Astrocyte of the hippocampus (primary cell): ENCODE data around the gene LYST.
"Not testable (repeated sequence)": the region's sequence is repeated elsewhere in the genome, so short reads cannot be mapped to it uniquely, and the experiment has no call there.

Experiments used
- DNase-seq: peaks from one replicate; pipeline ENCODE4 v3.0.0; 2011; ENCODE audit warnings: low read depth, low spot score

The LYST gene

DNA sequence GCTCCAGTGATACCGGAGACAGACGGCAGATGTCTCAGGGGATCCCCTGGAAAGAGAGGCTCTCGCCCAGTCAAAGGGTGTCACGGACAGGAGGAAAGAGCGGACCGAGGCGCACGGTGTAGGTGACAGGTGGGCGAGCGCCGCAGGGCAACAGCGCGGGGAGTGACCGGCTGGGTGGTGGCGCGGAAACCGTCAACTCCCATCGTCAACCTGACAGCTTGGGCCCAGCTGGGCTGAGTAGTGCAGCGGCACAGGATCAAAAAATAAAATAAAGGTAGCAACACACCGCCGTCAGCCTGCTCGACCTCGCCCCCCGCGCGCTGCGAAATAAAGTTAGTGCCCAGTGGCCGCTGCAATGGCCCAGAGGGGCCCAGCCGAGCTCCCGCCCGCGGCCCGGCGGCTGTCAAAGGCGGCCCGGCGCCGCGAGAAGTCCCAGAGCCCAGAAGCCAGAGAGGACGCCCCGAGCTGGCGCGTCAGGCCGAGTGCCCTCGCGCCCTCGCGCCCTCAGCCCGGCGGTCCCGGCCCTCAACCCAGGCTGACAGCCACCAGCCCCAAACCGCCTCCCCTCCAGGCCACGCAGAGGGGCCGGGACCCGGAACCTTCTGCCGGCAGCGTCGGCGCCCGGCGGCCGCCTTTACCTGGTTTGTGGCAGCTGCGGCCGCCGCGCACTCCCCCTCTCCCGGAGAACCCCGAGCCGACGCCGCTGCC lies at the start of gene LYST:
LYST (minus strand) TSS at position 702 of the 708 bp plus-strand sequence. CDS start 36,489 bp downstream, outside the sequence.
- peak; percentile 66 for DNase-seq

DNA sequence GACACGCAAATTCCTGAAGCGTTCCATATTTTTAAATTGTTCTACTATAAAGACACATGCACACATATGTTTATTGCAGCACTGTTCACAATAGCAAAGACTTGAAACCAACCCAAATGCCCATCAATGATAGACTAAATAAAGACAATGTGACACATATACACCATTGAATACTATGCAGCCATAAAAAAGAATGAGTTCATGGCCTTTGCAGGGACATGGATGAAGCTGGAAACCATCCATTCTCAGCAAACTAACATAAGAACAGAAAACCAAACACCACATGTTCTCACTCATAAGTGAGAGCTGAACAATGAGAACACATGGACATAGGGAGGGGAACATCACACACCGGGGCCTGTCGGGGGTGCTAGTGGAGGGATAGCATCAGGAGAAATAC lies 48.8 kb upstream of the LYST start:
- DNase-seq = not testable (repeated sequence)

GRCh38 chr1:235913311-235913710 lies 46.6 kb upstream of the LYST start:
- DNase-seq = no peak

- DNase-seq = no peak
Observed at GRCh38 chr1:235911876-235912275, 45.2 kb upstream of the LYST start.

DNA sequence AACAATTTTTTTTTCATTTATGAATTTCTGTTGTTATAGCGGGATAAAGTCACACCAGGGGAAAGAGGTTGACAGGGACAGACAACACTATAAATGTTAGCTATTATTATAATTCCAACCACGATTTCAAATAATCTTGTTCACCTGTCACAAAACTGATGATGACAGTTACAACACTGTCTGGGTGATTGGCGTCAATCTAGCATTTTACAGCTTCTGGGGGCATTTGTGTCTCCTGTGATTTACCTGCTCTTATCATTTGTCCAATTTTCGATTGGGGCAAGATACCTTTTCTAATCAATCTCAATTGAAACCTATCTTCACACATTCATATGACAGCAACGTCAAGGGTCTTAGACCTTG lies 44.6 kb upstream of the LYST start:
- DNase-seq = no peak

GRCh38 chr1:235910357-235911299 lies 43.9 kb upstream of the LYST start:
- peak; percentile 94 for DNase-seq

- peak; percentile 91 for DNase-seq
Observed at GRCh38 chr1:235908742-235909520, 42.2 kb upstream of the LYST start.

GRCh38 chr1:235907897-235908240 lies 41.2 kb upstream of the LYST start:
- no peak for DNase-seq

- no peak for DNase-seq
Observed at GRCh38 chr1:235907187-235907896, 40.6 kb upstream of the LYST start.

GRCh38 chr1:235906436-235906835 lies 39.7 kb upstream of the LYST start:
- no peak for DNase-seq

- DNase-seq = not testable (repeated sequence)
Observed at GRCh38 chr1:235903809-235904208, 37.1 kb upstream of the LYST start.

GRCh38 chr1:235902677-235903542 lies 36.2 kb upstream of the LYST start:
- DNase-seq = peak; percentile 79

DNA sequence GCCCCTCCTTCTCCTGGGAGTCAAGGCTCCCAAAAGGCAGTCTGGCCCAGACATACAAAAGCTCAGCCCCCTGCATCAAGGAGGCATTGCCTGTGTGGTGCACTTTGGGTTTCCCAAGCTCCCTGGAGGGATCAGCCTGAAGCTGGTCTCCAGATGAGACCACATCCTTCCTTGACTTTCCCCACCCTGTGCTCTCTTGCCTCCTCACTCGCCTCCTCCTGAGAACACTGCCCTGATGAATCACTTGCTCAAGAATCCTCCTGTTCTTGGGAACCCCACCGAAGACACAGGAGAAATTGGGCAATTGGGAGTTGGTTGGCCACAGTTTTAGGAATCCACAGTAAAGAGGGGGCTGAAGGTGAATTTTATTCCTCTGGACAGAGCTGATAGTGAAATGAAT lies 34.8 kb upstream of the LYST start:
- no peak for DNase-seq

DNA sequence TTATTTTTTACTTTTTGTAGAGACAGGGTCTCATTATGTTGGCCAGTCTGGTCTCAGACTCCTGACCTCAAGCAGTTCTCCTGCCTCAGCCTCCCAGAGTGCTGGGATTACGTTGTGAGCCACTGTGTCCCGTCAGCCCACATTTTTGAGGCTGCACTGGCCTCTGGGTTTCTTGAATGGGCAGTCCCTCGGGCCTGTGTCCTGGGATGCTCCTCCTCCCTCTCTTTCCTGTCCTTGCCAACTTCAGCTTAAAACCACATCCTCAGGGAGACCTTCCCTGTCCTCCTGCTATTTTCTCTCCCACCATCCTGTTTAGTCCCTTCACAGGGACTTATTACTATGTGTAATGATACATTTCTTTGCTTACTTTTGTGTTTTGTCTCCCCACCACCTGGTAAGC lies 31.4 kb upstream of the LYST start:
- no peak for DNase-seq

GRCh38 chr1:235893840-235894239 lies 27.1 kb upstream of the LYST start:
- no peak for DNase-seq

DNA sequence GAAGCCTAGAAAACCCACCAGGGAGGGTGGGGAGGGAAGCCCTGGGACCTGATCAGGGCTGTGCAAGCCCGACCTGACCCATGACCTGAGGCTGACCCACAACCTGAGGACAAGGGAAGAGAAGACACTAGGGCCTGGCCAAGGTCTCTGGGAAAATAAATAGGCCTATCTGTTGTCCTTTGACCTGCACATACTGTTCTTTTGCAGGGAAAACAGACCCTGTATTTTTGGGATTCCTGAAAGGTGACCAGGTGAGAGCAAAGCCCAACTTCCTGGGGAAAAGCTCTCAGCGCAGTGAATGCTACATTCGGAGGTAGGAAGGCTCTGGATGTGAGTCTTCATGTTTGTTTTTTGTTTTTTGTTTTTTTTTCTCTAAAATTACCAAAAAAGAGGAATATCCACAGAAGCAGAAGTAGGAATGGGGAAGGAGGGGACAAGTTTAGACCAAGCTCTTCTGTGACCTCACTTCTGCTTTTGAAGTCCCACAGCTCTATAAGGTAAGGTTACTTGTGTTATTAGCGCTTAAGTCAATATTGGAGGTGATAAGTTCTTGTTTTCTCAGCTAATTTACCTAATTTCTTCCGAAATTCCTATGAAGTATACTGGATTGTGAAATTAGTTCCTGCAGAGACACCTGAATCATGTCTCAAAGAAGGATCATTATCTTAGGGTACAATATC lies 26.2 kb upstream of the LYST start:
- DNase-seq = no peak

- no peak for DNase-seq
Observed at GRCh38 chr1:235892202-235892601, 25.5 kb upstream of the LYST start.

GRCh38 chr1:235888119-235888643 lies 21.5 kb upstream of the LYST start:
- DNase-seq = no peak

GRCh38 chr1:235887676-235888075 lies 21.0 kb upstream of the LYST start:
- DNase-seq = no peak
